Measurements from ENCODE around the gene NEDD8.

Gene NEDD8

DNA sequence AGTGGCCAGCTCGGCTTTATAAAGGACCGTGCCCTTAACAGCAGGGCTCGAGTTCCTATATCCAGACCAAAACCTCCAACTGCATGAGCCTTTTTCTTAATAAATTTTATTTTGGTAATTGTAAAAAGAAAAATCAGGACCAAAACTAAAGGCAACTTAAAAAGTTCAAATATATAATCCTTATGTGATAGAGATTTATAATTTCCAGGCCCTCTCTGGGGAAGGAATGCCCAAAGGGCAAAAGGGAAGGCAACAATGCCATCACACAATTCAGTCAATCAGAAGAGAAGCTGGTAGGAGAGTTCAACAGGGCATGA lies 43.1 kb downstream of the NEDD8 start:
- TF ChIP-seq, protein P1, sequence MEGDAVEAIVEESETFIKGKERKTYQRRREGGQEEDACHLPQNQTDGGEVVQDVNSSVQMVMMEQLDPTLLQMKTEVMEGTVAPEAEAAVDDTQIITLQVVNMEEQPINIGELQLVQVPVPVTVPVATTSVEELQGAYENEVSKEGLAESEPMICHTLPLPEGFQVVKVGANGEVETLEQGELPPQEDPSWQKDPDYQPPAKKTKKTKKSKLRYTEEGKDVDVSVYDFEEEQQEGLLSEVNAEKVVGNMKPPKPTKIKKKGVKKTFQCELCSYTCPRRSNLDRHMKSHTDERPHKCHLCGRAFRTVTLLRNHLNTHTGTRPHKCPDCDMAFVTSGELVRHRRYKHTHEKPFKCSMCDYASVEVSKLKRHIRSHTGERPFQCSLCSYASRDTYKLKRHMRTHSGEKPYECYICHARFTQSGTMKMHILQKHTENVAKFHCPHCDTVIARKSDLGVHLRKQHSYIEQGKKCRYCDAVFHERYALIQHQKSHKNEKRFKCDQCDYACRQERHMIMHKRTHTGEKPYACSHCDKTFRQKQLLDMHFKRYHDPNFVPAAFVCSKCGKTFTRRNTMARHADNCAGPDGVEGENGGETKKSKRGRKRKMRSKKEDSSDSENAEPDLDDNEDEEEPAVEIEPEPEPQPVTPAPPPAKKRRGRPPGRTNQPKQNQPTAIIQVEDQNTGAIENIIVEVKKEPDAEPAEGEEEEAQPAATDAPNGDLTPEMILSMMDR (IDR thresholded peaks at IDR 0.05; ENCODE audit: low read depth, low read length), result no peak
- no peak for DNase-seq (ENCODE audit: low read depth, low spot score)
- in situ Hi-C loops (cut with HindIII; ENCODE audit: low sequenced_read_pairs), result no loop called here
- peak overlapping the region; percentile 87 for H3K4me3 ChIP-seq (ENCODE audit: low read depth, low read length)

DNA sequence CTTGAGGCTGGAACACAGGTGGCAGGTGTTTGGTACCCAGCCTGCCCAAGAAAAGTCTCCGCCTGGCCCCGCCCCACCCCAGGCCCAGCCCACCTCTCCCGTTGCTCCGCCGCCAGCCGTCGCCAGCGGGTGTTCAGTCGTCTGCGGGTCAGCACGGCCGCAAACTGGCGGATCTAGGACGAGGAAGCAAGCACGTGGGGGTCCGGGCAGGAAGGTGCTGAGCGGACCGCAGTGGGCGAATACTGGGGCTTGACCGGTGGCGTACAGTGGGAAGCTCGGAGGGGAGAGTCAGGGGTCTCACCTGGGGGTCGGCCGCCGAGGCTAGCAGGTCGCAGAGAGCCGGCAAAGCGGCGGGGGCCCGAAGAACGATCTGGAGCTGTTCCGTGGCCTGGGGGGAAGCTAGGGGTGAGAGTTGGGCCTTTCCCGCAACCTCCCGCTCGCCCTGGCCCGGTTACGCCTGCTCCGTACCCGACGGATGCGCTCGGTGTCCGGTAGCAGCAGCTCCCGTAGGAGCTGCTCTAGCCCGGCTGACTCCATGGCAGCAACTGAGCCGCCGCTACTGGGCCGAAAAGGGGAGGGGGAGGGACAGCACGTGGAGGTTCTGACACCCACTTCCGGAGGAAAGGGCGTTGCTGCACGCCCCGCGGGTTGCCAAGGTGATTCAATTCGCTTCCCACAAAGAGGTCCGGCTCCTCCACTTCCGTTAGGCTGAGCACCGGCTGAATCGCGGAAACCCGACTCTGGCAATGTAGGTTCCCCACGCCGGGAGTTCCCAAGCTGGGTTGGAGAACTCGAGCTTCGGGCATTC lies 43.7 kb downstream of the NEDD8 start, which contains the start of gene IPO4:
IPO4 (minus strand) TSS at position 566 of the 808 bp plus-strand sequence; CDS start at position 537, 29 bp downstream.
- peak; percentile 98 for DNase-seq (ENCODE audit: low read depth, low spot score)
- TF ChIP-seq, protein P1 (IDR thresholded peaks at IDR 0.05; ENCODE audit: low read depth, low read length), result no peak
- peak within 1 kb of the TSS; percentile 87 for H3K4me3 ChIP-seq (ENCODE audit: low read depth, low read length)
- in situ Hi-C loops (cut with HindIII; ENCODE audit: low sequenced_read_pairs), result no loop called here

DNA sequence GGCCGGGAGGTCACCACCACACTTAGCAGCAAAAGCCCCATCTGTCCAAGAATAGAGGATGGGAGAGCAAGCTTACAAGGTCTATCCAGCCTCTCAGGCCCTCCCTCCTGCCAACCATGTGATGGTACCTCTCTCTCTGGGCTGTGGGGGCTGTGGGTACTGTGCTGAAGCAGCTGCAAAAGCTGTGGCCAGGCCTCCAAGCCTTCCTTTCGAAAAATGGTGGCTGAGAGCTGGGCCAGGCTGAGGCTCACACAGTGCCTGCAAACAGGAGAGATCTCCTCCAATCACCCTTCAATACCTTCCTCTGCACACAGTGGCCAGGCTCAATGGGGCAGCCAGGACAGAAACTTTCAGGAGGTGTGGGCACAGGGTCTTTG lies 44.6 kb downstream of the NEDD8 start:
- DNase-seq (ENCODE audit: low read depth, low spot score), result no peak
- in situ Hi-C loops (cut with HindIII; ENCODE audit: low sequenced_read_pairs), result no loop called here
- TF ChIP-seq, protein P1 (IDR thresholded peaks at IDR 0.05; ENCODE audit: low read depth, low read length), result no peak
- H3K4me3 ChIP-seq (ENCODE audit: low read depth, low read length), result peak overlapping the region; percentile 87

DNA sequence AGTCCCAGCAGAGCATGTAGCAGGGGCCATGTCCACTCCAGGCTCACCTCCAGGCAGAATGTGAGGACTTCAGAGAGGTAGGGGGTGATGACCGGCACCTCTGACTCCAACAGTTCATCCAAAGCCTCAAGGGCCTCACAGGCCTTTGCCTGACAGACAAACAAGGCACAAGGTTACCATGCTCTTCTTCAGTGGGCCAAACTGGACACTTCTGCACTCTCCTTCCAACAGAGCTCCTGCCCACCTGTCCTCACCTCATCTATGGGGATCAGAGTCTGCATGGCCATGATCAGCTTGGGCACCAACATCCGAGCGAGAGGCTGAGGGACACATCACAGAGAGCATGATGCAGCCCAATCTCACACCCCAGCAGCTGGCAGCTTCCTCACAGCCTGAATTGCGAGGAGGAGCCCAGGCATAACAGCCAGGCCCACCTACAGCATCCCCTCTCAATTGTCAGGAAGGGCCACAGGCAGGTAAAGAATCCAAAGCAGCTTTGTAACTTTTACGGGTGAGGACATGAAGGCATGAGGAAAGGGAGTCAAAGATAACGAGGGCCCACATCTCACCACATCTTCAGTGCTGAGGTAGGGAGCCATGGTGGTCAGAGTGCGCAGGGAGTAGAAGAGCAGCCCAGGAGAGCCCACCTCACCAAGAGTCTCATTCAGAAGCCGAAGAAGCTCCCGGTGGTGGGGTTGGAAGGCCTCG lies 45.2 kb downstream of the NEDD8 start:
- TF ChIP-seq, protein P1 (IDR thresholded peaks at IDR 0.05; ENCODE audit: low read depth, low read length), result no peak
- no peak overlapping the region for H3K4me3 ChIP-seq (ENCODE audit: low read depth, low read length)
- no peak for DNase-seq (ENCODE audit: low read depth, low spot score)
- in situ Hi-C loops (cut with HindIII; ENCODE audit: low sequenced_read_pairs), result no loop called here

DNA sequence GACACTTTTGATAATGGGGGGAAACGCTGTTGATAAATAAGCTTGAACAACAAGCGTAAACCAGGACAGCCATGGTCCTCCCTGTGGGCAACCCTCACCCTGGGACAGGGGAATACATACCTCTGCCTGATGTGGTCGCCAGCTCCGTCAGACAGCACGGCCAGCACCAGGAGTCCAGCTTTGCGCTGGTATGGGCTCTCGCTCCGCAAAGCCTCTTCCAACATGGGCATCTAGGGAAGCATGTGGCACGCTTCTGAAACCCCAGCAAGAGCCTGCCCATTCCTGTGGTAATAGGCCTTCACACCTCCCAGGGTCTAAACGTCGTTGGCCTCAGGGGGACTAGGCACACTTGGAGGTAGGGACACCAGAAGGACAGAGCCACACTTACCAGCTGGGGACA lies 46.4 kb downstream of the NEDD8 start:
- in situ Hi-C loops (cut with HindIII; ENCODE audit: low sequenced_read_pairs), result no loop called here
- H3K4me3 ChIP-seq (ENCODE audit: low read depth, low read length), result no peak overlapping the region
- TF ChIP-seq, protein P1 (IDR thresholded peaks at IDR 0.05; ENCODE audit: low read depth, low read length), result no peak

DNA sequence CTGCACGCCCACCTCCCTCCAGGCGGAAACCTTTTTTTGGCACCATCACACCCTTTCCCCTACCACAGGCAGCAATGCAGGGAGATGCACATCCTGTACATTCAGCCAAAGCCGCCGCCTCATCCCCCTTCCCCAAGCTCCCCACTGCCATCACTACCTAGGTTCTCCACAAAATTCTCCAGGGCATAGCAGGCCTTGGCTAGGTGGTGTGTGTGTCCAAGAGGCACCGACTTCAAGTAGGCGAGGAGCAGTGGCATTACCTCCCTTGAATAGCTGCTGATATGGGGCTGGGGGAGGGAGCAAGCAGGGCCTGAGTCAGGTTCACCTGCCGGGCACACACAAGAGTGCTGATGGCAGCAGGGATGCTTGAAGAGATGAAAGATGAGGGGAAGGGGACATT lies 47.1 kb downstream of the NEDD8 start:
- H3K4me3 ChIP-seq (ENCODE audit: low read depth, low read length), result no peak overlapping the region
- in situ Hi-C loops (cut with HindIII; ENCODE audit: low sequenced_read_pairs), result no loop called here
- no peak for DNase-seq (ENCODE audit: low read depth, low spot score)
- TF ChIP-seq, protein P1 (IDR thresholded peaks at IDR 0.05; ENCODE audit: low read depth, low read length), result no peak

More for the DNA sequence above, 46.4 kb downstream of the NEDD8 start:
- DNase-seq (ENCODE audit: low read depth, low spot score), result no peak

Data from astrocyte of the spinal cord (primary cell).